SK-N-MC (cell line): ENCODE results near the gene HSPB6.

ENCODE experiments used
- DNase-seq: peaks from one replicate; pipeline ENCODE4 v3.0.0-alpha.2; 2011; ENCODE audit warnings: low read depth, low spot score
- H3K27ac ChIP-seq: fragments of 200-600 bp; sonication (generic); 2 replicates; pipeline ENCODE4 v1.5.1; 2016; ENCODE audit warnings: mixed run types
- H3K36me3 ChIP-seq: fragments of 200-600 bp; sonication (generic); 2 replicates; pipeline ENCODE4 v1.6.1; 2017; ENCODE audit warnings: antibody characterized with exemption, low read length, mixed read lengths; ENCODE audit not compliant: insufficient read depth
- H3K4me3 ChIP-seq: fragments of 200-600 bp; sonication (generic); 2 replicates; pipeline ENCODE4 v1.5.1; 2016
- H3K9ac ChIP-seq: fragments of 200-600 bp; sonication (generic); 2 replicates; pipeline ENCODE4 v1.8.0; 2017; ENCODE audit warnings: mixed run types, mixed read lengths; ENCODE audit not compliant: insufficient read length
- H3K9me3 ChIP-seq: fragments of 200-600 bp; sonication (generic); 2 replicates; pipeline ENCODE4 v1.6.1; 2017; ENCODE audit warnings: low read depth, mild to moderate bottlenecking, antibody characterized with exemption, low read length, moderate library complexity, mixed read lengths
- EZH2 ChIP-seq: fragments of 200-600 bp; sonication (generic); IDR thresholded peaks from one replicate; pipeline ENCODE4 v1.6.1; 2017; ENCODE audit warnings: antibody characterized with exemption
- FOXP2 ChIP-seq: optimal IDR thresholded peaks from 2 replicates; pipeline ENCODE3; 2011; ENCODE audit warnings: mild to moderate bottlenecking, moderate library complexity; ENCODE audit not compliant: insufficient read depth; ENCODE audit errors: extremely low read length, control extremely low read depth
- POLR2AphosphoS5 ChIP-seq: IDR thresholded peaks from 2 replicates; pipeline ENCODE4 v1.6.1; 2012; ENCODE audit warnings: mild to moderate bottlenecking, low read depth, low read length, borderline replicate concordance

Gene HSPB6

DNA sequence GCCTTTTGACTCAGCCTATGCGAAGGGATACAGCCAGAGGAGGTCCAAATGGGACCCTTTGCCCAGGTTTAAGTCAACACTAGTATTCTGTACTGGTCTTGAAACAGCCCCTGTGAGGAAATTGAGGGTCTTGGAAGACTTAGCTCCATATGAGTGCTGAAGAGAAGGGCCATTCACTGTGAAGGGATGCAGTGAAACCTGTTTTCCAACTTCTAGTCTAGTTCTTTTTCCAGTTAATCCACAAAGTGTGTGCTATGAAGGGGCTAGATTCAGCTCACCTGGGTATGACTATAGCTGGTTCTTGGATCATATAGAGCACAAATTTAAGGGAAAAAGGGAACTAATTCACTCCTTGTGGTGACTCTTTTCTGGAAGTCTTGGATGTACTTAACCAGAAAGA, 48.4 kb downstream of the HSPB6 start:
- no peak for TF ChIP-seq POLR2AphosphoS5
- no peak for TF ChIP-seq EZH2
- no peak for TF ChIP-seq FOXP2
- DNase-seq = no peak
- Histone ChIP-seq H3K36me3 (no peaks in the 10 kb centered on the region), H3K9ac (no peak overlapping the region), H3K9me3 (no peaks in the 10 kb centered on the region), H3K4me3 (no peak overlapping the region), H3K27ac (no peak overlapping the region)
